PFSK-1 (cell line): ENCODE results near the gene POLR2H.

Source experiments
- FOXP2 ChIP-seq: optimal IDR thresholded peaks from 2 replicates; pipeline ENCODE3; 2011; ENCODE audit warnings: borderline replicate concordance, control low read depth, inconsistent platforms; ENCODE audit not compliant: insufficient read depth; ENCODE audit errors: extremely low read length, extremely low read depth
- POLR2AphosphoS5 ChIP-seq: IDR thresholded peaks from 2 replicates; pipeline ENCODE4 v1.6.1; 2012; ENCODE audit warnings: low read depth, mild to moderate bottlenecking, control low read depth, low read length, moderate library complexity
- REST ChIP-seq, 2 experiments: IDR thresholded peaks; 2 replicates each; pipeline versions ENCODE4 v1.6.1 to v1.8.0; 2011 to 2012; ENCODE audit warnings: low read depth in 2 of 2, low read length in 2 of 2, control low read depth in 1 of 2, inconsistent platforms in 1 of 2, mild to moderate bottlenecking in 1 of 2, moderate library complexity in 1 of 2; ENCODE audit not compliant: insufficient read depth in 1 of 2
- SIN3A ChIP-seq: IDR thresholded peaks from 2 replicates; pipeline ENCODE4 v1.6.1; 2012; ENCODE audit warnings: mild to moderate bottlenecking, low read length, moderate library complexity, borderline replicate concordance; ENCODE audit not compliant: insufficient read depth
- TAF1 ChIP-seq: IDR thresholded peaks from 2 replicates; pipeline ENCODE4 v1.6.1; 2012; ENCODE audit warnings: low read length, control low read depth, borderline replicate concordance; ENCODE audit not compliant: insufficient read depth

The POLR2H gene

GRCh38 chr3:184315871-184316661 lies 45.4 kb upstream of the POLR2H start:
- TF ChIP-seq SIN3A (no peak), FOXP2 (no peak), REST (IDR thresholded peaks at IDR 0.05; ENCODE audit: insufficient read depth in 1 of 2, low read depth in 2 of 2, low read length in 2 of 2) (no peak), POLR2AphosphoS5 (no peak), TAF1 (no peak)

GRCh38 chr3:184316792-184317191 lies 44.7 kb upstream of the POLR2H start:
- TF ChIP-seq REST (IDR thresholded peaks at IDR 0.05; ENCODE audit: insufficient read depth in 1 of 2, low read depth in 2 of 2, low read length in 2 of 2) = no peak
- TF ChIP-seq SIN3A = no peak
- no peak for TF ChIP-seq FOXP2
- TF ChIP-seq TAF1 = no peak
- TF ChIP-seq POLR2AphosphoS5 = no peak; the same call in 1 of the 2 replicates

- TF ChIP-seq POLR2AphosphoS5 (no peak), FOXP2 (no peak), REST (IDR thresholded peaks at IDR 0.05; ENCODE audit: insufficient read depth in 1 of 2, low read depth in 2 of 2, low read length in 2 of 2) (no peak), SIN3A (no peak), TAF1 (no peak)
These were observed 44.3 kb upstream of the POLR2H start for GRCh38 chr3:184317201-184317600.

- no peak for TF ChIP-seq REST (IDR thresholded peaks at IDR 0.05; ENCODE audit: insufficient read depth in 1 of 2, low read depth in 2 of 2, low read length in 2 of 2)
- TF ChIP-seq TAF1 = no peak
- no peak for TF ChIP-seq SIN3A
- 0 out of 2 replicates have a peak, but pooled peaks have one; percentile 11 for TF ChIP-seq POLR2AphosphoS5
- no peak for TF ChIP-seq FOXP2
These were observed 41.4 kb upstream of the POLR2H start for GRCh38 chr3:184320104-184320445.

- no peak for TF ChIP-seq FOXP2
- TF ChIP-seq SIN3A = no peak
These were observed 39.8 kb upstream of the POLR2H start for GRCh38 chr3:184321666-184322065.
